GM15510 (cell line): Measurements from ENCODE around the gene TRIM63.

Experiments used
- POLR2A ChIP-seq: IDR thresholded peaks from 3 replicates; pipeline ENCODE4 v1.6.1; 2011; ENCODE audit warnings: borderline replicate concordance; ENCODE audit not compliant: insufficient read length; ENCODE audit errors: extremely low read depth

The TRIM63 gene

GRCh38 chr1:26070963-26071342 lies 3.5 kb upstream of the TRIM63 start:
- no peak for TF ChIP-seq POLR2A

- TF ChIP-seq POLR2A = no peak
Measured at GRCh38 chr1:26070296-26070962, 3.0 kb upstream of the TRIM63 start.

GRCh38 chr1:26069941-26070295 lies 2.5 kb upstream of the TRIM63 start:
- no peak for TF ChIP-seq POLR2A

GRCh38 chr1:26066857-26067256 lies 573 bp downstream of the TRIM63 start:
- TF ChIP-seq POLR2A = no peak

- no peak for TF ChIP-seq POLR2A
Measured at GRCh38 chr1:26066160-26066559, 1.3 kb downstream of the TRIM63 start.

- TF ChIP-seq POLR2A = no peak
Measured at GRCh38 chr1:26064553-26064952, 2.9 kb downstream of the TRIM63 start.

- no peak for TF ChIP-seq POLR2A
Measured at GRCh38 chr1:26060832-26061574, 6.4 kb downstream of the TRIM63 start.

GRCh38 chr1:26059906-26060305 lies 7.5 kb downstream of the TRIM63 start:
- TF ChIP-seq POLR2A = no peak

- no peak for TF ChIP-seq POLR2A
Measured at GRCh38 chr1:26058052-26058595, 9.3 kb downstream of the TRIM63 start.

- no peak for TF ChIP-seq POLR2A
Measured at GRCh38 chr1:26057189-26057588, 10.2 kb downstream of the TRIM63 start.

GRCh38 chr1:26055041-26055440 lies 12.4 kb downstream of the TRIM63 start:
- TF ChIP-seq POLR2A = no peak

GRCh38 chr1:26053718-26054560 lies 13.5 kb downstream of the TRIM63 start:
- TF ChIP-seq POLR2A = no peak

- TF ChIP-seq POLR2A = no peak
Measured at GRCh38 chr1:26050248-26050640, 17.2 kb downstream of the TRIM63 start.

- TF ChIP-seq POLR2A = no peak
Measured at GRCh38 chr1:26049531-26050247, 17.7 kb downstream of the TRIM63 start.
